COLO668 (cell line): ENCODE measurements around the gene SEPSECS.
A peak's percentile ranks its signal among the peaks of the same experiment; 100 is the strongest.

Experiments
- DNase-seq: peaks from one replicate; lab custom pipeline; 2025; ENCODE audit not compliant: unreplicated experiment; lab: John Stamatoyannopoulos, UW

SEPSECS gene

GRCh38 chr4:25110527-25111329 lies 49.5 kb downstream of the SEPSECS start:
- no peak for DNase-seq

DNA sequence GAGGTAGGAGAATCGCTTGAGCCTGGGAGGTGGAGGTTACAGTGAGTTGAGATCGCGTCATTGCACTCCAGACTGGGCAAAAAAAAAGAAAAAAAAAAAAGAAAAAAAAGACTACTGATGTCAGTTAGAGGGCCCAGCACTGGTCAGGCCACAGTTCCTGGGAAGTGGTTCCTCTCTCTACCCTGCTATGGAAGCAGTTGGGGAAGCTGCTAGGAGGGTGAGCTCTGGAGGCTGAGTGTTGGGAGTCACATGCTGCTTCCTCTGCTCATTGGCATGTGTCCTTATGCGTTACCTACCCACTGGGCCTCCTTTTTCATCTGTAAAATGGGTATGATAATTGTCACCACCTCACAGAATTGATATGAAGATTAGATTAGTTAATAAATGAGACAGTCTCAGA lies 50.7 kb downstream of the SEPSECS start:
- no peak for DNase-seq

- peak; percentile 34 for DNase-seq
Observed at GRCh38 chr4:25108556-25108955, 51.7 kb downstream of the SEPSECS start.

DNA sequence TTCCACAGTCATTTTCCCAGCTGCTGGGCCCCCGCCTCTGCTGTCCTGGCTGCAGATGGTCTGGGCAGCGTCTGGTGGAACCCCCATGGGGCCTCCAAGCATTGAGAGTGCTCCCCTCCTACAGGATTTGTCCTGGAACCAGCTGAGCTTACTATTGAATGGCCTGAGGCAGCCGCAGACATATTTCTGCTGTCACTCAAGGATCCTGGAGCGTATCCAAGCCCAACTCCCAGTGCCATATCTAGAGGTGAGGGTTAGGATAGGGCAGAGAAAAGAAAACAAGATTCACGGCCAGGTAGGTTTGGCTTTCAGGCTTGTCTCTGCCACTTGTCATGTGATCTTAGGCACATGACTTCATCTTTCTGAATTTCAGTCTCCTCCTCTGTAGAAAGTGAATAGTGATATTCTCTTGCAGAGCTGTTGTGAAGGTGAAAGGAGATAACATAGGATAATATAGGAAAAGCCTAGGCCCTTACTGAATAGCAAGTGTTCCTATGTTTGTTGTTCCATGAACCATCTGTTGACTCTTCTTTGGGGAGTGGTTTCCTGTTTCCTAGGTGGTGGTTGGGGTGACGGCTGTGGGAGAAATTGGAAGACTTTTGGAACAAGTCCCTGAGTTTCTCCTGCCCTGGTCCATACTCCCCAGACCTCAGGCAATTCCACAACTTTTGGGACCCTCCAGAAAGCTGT lies 52.3 kb downstream of the SEPSECS start:
- DNase-seq: peak; percentile 44

- DNase-seq: no peak
Observed at GRCh38 chr4:25106363-25107151, 53.7 kb downstream of the SEPSECS start.

DNA sequence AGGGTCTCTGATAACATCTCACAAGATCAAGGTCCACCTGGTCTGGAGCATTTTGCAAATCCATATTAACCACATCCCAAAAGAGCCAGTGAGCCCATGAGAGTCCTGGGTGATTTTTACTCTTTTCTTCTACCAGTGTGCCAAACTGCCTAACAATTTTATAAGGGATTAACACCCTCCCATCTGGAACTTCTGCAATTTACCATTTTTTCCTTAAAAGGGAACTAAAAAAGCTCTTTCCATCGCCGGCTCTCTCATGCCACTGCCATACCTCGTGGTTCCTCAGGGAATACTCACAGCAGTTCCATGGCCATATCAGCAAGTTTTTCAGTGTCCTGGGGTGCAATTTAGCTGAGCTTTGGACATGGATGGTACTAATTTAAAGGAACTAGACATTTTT lies 55.7 kb downstream of the SEPSECS start:
- DNase-seq: no peak

- DNase-seq: peak; percentile 7
Observed at GRCh38 chr4:25103418-25103817, 56.8 kb downstream of the SEPSECS start.

DNA sequence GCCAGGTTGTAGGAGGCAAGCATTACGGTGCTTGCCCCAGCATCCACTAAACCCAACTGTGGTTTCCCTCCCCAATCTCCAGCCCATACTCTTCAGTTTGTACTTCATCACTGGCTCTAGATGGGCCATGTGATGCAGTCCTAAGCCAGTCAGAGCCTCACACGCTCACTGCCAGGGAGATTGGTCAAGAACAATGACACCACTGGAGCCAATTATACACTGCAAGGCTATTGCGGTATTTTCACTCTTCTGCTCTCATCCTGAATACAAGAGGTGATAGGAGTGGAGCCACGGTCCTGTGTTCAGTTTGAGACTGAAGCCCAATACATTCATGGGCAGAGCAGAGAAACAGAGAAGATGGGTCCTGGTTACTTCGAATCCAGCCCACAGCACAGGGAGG lies 58.4 kb downstream of the SEPSECS start:
- no peak for DNase-seq

DNA sequence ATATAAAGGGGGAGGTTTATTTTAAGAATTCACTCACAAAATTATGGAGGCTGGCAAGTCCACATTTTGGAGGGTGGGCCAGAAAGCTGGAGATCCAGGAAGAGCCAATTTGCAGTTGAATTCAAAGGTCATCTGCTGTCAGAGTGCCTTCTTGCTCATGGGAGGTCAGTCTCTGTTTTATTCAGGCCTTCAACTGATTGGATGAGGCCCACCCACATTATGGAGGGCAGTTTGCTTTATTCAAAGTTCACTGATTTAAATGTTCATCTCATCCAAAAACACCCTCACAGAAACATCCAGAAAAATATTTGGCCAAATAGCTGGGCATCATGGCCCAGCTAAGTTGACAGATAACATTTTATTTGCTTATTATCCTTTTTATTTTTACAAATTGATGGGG lies 59.5 kb downstream of the SEPSECS start:
- no peak for DNase-seq

DNA sequence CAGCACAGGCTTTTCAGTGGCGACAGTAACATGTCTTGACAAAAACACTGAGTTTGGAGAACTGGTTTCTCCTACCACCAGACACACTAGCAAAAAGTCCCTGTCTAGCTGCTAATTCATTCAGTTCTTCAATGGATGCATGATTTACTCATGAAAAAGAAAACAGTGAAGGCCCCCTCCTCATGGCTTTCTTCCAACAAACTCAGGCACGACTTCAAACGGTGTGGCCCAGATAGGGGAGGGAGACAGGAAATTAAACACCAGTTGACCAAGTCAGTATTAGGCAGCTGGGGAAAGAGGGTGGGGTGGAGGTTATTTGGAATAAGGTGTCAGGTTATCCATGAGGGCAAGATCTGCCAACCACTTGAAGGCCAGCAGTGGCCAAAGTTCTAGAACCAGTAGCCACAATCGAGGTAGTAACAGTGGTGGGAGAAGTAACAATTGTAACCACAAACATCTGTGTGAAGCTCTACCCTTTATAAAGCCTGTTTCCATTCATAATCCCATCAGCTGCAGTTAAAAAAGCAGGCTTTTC lies 60.2 kb downstream of the SEPSECS start:
- DNase-seq: no peak

- peak; percentile 12 for DNase-seq
Observed at GRCh38 chr4:25098964-25099891, 61.0 kb downstream of the SEPSECS start.

- DNase-seq: no peak
Observed at GRCh38 chr4:25096981-25097443, 63.2 kb downstream of the SEPSECS start.

DNA sequence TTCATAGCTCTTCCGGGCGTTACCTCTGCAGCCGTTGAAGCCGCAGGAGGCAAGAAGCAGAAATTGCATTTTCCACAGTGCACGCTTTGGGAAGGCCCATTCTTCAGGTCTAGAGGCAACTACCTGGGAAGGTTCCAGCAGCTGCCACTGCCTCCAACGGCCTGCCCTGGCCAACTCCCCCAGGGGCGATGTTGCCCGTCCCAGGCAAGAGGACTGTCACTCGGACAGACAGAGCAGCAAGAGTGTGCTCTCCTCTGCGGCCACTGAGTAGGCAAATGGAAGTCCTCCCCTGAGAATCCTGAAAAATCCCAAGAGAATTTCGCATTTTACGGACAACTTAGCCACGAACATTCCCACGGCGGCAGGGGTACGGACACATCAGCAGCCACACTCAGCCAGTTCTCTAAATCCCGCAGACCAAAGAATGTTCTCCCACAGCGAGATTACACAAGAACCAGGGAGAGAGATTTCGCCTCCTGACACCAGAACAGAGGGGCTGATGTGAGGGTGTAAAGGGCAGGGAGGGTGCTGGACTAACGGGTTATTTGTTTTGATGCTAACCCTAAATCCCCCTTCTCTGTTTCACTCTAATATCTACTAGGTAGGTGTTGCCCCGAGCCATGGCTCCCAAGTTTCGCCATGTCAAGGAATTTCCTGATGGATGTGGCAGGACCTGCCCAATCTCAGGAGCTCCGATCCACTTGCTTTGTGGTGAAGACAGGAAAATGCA lies 63.8 kb downstream of the SEPSECS start:
- no peak for DNase-seq

DNA sequence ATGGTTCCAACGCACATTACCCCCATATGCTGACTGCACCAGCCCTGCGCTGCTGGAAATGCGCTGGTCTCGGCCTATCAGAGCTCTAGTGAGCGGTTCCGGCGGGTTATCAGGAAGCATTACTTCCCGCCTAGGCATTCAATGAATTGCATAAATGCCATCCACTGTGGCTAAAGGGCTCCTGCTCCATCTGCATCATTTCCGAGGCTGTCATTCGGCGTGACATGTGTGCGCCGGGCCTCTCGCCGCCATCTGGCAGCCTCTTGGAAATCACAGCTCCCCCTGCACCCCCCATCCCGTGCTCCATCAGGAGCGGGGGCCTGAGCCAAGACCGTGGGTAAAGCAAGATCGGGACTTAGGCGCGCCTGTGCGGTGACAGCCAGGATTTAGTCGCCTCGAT lies 64.4 kb downstream of the SEPSECS start:
- DNase-seq: no peak

GRCh38 chr4:25092139-25092538 lies 68.1 kb downstream of the SEPSECS start:
- no peak for DNase-seq

- no peak for DNase-seq
Observed at GRCh38 chr4:25090516-25090915, 69.7 kb downstream of the SEPSECS start.

GRCh38 chr4:25089051-25089763 lies 71.0 kb downstream of the SEPSECS start:
- no peak for DNase-seq

DNA sequence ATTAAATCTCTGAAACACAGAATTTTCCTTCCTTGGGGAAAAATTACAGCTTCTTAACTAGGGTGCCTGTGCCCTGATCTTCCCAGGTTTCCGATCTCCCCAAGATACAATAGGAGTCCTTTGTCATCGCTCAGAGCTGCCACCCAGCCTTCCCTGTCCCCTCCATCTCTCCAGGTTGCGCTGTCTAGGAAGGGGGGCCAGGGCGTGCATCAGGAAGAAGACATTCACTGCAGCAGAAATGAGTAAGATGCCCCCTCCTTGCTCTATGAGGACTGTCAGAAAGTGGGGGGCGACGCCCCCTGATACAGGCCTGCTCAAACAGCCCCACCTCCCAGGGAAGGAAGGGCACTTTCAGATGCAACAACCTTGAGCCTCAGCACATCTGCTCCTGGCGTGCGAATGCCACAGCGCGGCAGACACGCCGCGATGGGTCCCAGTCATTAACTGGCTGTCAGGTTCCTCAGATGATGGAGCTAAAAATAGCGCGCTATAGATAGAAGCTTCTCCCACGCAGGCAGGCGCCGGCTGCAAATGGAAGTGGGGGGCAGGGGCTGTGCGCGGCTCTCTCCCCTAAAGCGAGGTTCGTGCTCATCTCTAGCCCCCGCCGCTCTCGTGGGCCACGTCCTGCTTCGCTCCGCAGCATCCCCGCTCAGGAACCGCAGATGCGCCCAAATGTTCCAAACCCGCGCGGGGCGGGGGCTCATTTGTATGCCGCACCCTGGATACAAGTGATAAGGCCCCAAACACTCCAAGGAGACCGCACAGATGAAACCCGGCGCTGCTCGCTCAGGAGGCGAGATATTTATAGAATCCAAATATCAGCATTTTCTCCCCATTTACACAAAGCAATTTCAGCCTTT lies 71.9 kb downstream of the SEPSECS start:
- DNase-seq: no peak
